A673 (cell line): ENCODE data around the gene GUCA1A. TPM values are rescaled to one million over a fixed set of nuclear protein-coding genes. Genes with fewer than 3 reads are reported as not detected.

Experiments
- BruUV-seq: library from RNA; stranded (reverse); fragments of 400-500 nt; replicated peaks from 2 replicates; lab custom pipeline; 2021; lab: Mats Ljungman, UMichigan
- CTCF ChIA-PET: fragments of 300-600 bp; sonication (Branson Sonifier 250); formaldehyde crosslinking; loops from one replicate; lab custom pipeline; 2022; ENCODE audit warnings: antibody characterized with exemption; lab: Charles Lee
- POLR2A ChIA-PET: fragments of 300-600 bp; sonication (Branson Sonifier 250); formaldehyde crosslinking; loops from one replicate; lab custom pipeline; 2022; ENCODE audit warnings: antibody characterized with exemption; ENCODE audit not compliant: low non-redundant PET; lab: Charles Lee
- DNase-seq: peaks from one replicate; pipeline ENCODE4 v3.0.0-alpha.2; 2015; ENCODE audit warnings: low spot score
- H3K27ac ChIP-seq: fragments of 200-600 bp; sonication (generic); 2 replicates; pipeline ENCODE4 v1.5.1; 2016; ENCODE audit warnings: mixed run types, low read depth, mild to moderate bottlenecking, mixed read lengths, antibody characterized with exemption, low read length; ENCODE audit not compliant: poor library complexity, severe bottlenecking
- H3K27me3 ChIP-seq: fragments of 200-600 bp; sonication (generic); replicated peaks from 2 replicates; pipeline ENCODE4 v1.6.1; 2017; ENCODE audit warnings: mixed run types, low read depth, mild to moderate bottlenecking, mixed read lengths, antibody characterized with exemption, low read length; ENCODE audit not compliant: insufficient read depth, poor library complexity
- H3K36me3 ChIP-seq: fragments of 200-600 bp; sonication (generic); 2 replicates; pipeline ENCODE4 v1.6.1; 2016; ENCODE audit warnings: mixed run types, mild to moderate bottlenecking, mixed read lengths, antibody characterized with exemption, low read length; ENCODE audit not compliant: insufficient read depth, poor library complexity, severe bottlenecking
- H3K4me1 ChIP-seq: fragments of 200-600 bp; sonication (generic); 2 replicates; pipeline ENCODE4 v1.6.1; 2017; ENCODE audit warnings: mixed run types, mild to moderate bottlenecking, mixed read lengths, antibody characterized with exemption, low read length; ENCODE audit not compliant: insufficient read depth, poor library complexity, severe bottlenecking
- H3K4me3 ChIP-seq: fragments of 200-600 bp; sonication (generic); 2 replicates; pipeline ENCODE4 v1.5.1; 2016; ENCODE audit warnings: low read depth, mixed run types, mild to moderate bottlenecking, mixed read lengths, low read length; ENCODE audit not compliant: poor library complexity, severe bottlenecking
- H3K9me3 ChIP-seq: fragments of 200-600 bp; sonication (generic); 2 replicates; pipeline ENCODE4 v1.6.1; 2016; ENCODE audit warnings: mixed run types, low read depth, mild to moderate bottlenecking, mixed read lengths, antibody characterized with exemption, low read length; ENCODE audit not compliant: poor library complexity, severe bottlenecking
- EZH2 ChIP-seq: fragments of 200-600 bp; sonication (generic); IDR thresholded peaks from 2 replicates; pipeline ENCODE4 v1.6.1; 2017; ENCODE audit warnings: borderline replicate concordance, low read depth, mild to moderate bottlenecking, mixed read lengths, antibody characterized with exemption, low read length; ENCODE audit not compliant: poor library complexity, severe bottlenecking
- intact Hi-C: fragments of 100-400 bp; cut with micrococcal nuclease; formaldehyde crosslinking; loops from one replicate; pipeline ENCODE4 v1.10.0; 2022; ENCODE audit not compliant: unreplicated experiment
- total RNA-seq: library from RNA; stranded (reverse); gene quantifications from 2 replicates; pipeline ENCODE4 v1.2.3, GENCODE V29; 2021
- TF ChIP-seq, protein P1 (sequence below): fragments of 300-800, 200-600 bp; sonication (generic); conservative IDR thresholded peaks from 2 replicates; pipeline ENCODE4 v1.5.1; 2017; ENCODE audit warnings: low read depth, mild to moderate bottlenecking, antibody characterized with exemption, low read length, moderate library complexity, mixed read lengths

Gene GUCA1A
- total RNA-seq, 1 experiment from 2014 or later: not detected

DNA sequence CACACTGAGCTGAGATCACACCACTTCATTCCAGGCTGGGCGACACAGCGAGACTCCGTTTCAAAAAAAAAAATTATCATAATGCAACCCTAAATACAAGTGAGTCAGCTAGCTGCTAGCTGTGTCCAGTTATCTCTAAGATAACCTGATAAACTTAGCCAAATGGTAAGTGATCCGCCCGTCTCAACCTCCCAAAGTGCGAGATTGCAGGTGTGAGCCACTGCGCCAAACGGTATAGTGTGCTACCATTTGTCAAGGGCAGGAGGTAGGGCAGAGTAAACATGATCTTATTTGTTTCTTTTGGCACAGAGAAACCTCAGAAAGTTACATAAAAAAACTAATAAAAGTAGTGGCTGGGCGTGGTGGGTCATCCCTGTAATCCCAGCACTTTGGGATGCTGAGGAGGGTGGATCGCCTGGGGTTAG lies 26.0 kb upstream of the GUCA1A start:
- H3K4me1 ChIP-seq: no peaks in the 10 kb centered on the region
- CTCF ChIA-PET: no interaction called here
- DNase-seq: no peak
- POLR2A ChIA-PET: no interaction called here
- no peak overlapping the region for H3K27ac ChIP-seq
- no TSS peak for BruUV-seq
- TF ChIP-seq, protein P1, sequence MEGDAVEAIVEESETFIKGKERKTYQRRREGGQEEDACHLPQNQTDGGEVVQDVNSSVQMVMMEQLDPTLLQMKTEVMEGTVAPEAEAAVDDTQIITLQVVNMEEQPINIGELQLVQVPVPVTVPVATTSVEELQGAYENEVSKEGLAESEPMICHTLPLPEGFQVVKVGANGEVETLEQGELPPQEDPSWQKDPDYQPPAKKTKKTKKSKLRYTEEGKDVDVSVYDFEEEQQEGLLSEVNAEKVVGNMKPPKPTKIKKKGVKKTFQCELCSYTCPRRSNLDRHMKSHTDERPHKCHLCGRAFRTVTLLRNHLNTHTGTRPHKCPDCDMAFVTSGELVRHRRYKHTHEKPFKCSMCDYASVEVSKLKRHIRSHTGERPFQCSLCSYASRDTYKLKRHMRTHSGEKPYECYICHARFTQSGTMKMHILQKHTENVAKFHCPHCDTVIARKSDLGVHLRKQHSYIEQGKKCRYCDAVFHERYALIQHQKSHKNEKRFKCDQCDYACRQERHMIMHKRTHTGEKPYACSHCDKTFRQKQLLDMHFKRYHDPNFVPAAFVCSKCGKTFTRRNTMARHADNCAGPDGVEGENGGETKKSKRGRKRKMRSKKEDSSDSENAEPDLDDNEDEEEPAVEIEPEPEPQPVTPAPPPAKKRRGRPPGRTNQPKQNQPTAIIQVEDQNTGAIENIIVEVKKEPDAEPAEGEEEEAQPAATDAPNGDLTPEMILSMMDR: no peak
- TF ChIP-seq EZH2: no peak
- H3K9me3 ChIP-seq: no peaks in the 10 kb centered on the region
- intact Hi-C loops: no loop called here
- H3K27me3 ChIP-seq: no peaks in the 10 kb centered on the region
- no peaks in the 10 kb centered on the region for H3K36me3 ChIP-seq
- no peak overlapping the region for H3K4me3 ChIP-seq

DNA sequence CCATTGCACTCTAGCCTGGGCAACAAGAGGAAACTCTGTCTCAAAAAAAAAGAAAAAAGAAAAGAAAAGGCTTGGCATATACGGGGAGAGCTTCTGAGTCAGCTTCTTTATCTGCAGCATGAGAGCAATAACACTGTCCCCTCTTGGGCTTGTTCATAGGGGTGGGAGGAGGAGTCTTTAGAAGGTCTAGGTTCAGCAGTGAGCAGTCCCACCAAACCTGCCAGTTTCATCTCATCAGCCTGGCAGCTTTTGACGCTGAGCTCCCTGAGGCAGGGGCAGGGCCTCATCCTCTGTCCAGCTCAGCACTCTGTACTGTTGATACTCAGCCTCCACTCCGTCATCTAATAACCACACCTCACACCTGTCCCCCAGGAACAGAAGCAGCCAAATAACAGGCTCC lies 25.1 kb upstream of the GUCA1A start:
- intact Hi-C loops: no loop called here
- no TSS peak for BruUV-seq
- Histone ChIP-seq H3K9me3 (no peaks in the 10 kb centered on the region), H3K27ac (no peak overlapping the region), H3K27me3 (no peaks in the 10 kb centered on the region), H3K36me3 (no peaks in the 10 kb centered on the region), H3K4me1 (no peaks in the 10 kb centered on the region), H3K4me3 (no peak overlapping the region)
- DNase-seq: no peak
- TF ChIP-seq, protein P1: no peak
- no peak for TF ChIP-seq EZH2
- ChIA-PET POLR2A (no interaction called here), CTCF (no interaction called here)

DNA sequence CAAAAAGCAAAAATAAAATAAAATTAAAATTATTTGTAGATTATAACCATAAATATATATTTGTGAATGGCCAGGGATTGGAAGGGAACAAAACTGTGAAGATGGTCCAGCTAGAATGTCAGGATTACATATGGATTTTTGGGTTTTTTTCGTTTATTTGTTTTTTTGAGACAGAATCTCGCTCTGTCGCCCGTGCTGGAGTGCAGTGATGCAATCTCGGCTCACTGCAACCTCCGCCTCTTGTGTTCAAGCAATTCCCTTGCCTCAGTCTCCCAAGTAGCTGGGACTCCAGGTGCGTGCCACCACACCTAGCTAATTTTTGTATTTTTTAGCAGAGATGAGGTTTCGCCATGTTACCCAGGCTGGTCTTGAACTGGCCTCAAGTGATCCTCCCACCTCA lies 22.9 kb upstream of the GUCA1A start:
- Histone ChIP-seq H3K27ac (no peak overlapping the region), H3K36me3 (no peaks in the 10 kb centered on the region), H3K4me3 (no peak overlapping the region), H3K9me3 (no peaks in the 10 kb centered on the region), H3K27me3 (no peaks in the 10 kb centered on the region), H3K4me1 (no peaks in the 10 kb centered on the region)
- BruUV-seq: no TSS peak
- POLR2A ChIA-PET: no interaction called here
- no peak for TF ChIP-seq EZH2
- TF ChIP-seq, protein P1: no peak
- no peak for DNase-seq
- intact Hi-C loops: no loop called here
- CTCF ChIA-PET: no interaction called here
